Measurements from ENCODE around the gene DBET.
"Not testable (repeated sequence)": the region's sequence is repeated elsewhere in the genome, so short reads cannot be mapped to it uniquely, and the experiment has no call there.

DBET gene

DNA sequence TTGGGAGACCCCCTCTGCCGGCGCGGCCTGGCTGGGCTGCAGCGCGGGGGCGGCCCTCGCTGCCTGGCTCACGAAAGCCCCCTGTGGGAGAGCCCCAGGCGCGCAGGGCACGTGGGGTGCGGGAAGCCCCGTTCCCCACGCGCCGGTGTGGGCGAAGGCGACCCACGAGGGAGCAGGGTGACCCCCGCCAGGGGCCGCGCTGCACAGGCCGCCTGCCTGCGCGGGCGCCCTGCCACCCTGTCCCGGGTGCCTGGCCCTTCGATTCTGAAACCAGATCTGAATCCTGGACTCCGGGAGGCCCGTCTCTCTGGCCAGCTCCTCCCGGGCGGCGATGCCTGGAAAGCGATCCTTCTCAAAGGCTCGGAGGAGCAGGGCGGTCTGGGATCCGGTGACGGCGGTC lies 42.3 kb upstream of the DBET start:
- H3K4me1 ChIP-seq (ENCODE audit: control insufficient read depth in 2 of 2, insufficient read depth in 1 of 2, low read depth in 1 of 2, low read length in 2 of 2); H2BK5ac ChIP-seq (ENCODE audit: low read length); H2AFZ ChIP-seq (ENCODE audit: low read length); H2BK12ac ChIP-seq (ENCODE audit: low read length); DNase-seq (ENCODE audit: low spot score); H2BK15ac ChIP-seq (ENCODE audit: low read length); H4K91ac ChIP-seq (ENCODE audit: low read depth, low read length, poor library complexity); H3K27ac ChIP-seq (replicated peaks; ENCODE audit: low read length); H3K4me2 ChIP-seq (ENCODE audit: insufficient read depth, low read length, poor library complexity, severe bottlenecking); H3K23ac ChIP-seq (ENCODE audit: low read depth, low read length, poor library complexity); H3K36me3 ChIP-seq (replicated peaks in 1 of 2; ENCODE audit: control insufficient read depth in 2 of 2, insufficient read depth in 2 of 2, low read length in 2 of 2); H3K9ac ChIP-seq (ENCODE audit: low read depth, low read length, poor library complexity); H3K18ac ChIP-seq (ENCODE audit: low read length); H3K4ac ChIP-seq (ENCODE audit: low read length); H3K4me3 ChIP-seq (ENCODE audit: low read length in 2 of 2); H3K79me1 ChIP-seq (ENCODE audit: low read depth, low read length); H2BK120ac ChIP-seq (ENCODE audit: low read depth, low read length); H2AK5ac ChIP-seq (ENCODE audit: low read depth, low read length); H4K8ac ChIP-seq (ENCODE audit: low read depth, low read length); H3K9me3 ChIP-seq (replicated peaks in 1 of 2; ENCODE audit: control insufficient read depth in 2 of 2, insufficient read depth in 1 of 2, low read depth in 1 of 2, low read length in 2 of 2); H3K14ac ChIP-seq (ENCODE audit: low read length): not testable (repeated sequence)
- H3K27me3 ChIP-seq (ENCODE audit: control insufficient read depth in 3 of 3, insufficient read depth in 3 of 3, low read depth in 1 of 3, low read length in 3 of 3), result peaks cover 36 to 52% (median 52%) of the 10 kb centered on the region in 3 experiments
- WGBS, 2 donors (ENCODE audit: extremely low coverage in 2 of 2, insufficient read length in 2 of 2, insufficient replicate concordance in 1 of 2), result no CpG with 5 or more reads among the region's 39 CpGs

DNA sequence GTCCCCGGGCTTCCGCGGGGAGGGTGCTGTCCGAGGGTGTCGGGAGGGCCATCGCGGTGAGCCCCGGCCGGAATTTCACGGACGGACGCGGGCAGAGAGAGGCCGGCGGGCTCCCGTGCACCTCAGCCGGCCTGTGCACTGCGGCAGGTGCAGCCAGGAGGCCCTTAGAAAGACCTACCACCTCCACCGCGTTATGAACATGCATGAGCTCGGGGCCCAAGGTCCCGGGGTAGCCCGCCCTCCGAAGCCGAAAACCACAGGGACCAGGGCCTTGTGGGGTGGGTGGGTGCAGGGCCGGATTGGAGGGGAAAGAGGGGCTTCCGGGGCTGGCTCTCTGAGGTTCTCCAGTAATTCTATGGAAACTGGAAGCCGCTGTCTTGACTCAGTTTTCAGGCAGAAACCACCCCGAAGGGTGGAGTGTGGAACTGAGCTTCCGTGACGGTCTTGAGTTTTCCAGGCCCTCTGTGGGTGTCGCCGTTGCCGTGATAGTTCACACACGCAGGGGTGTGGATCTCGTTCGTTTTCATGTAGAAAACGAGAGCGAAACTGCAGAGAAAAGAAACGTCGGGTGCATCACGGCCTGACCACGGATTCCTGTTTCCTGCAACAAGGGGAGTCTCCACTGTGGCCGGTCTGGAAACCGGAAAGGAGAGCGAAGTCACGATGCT lies 41.6 kb upstream of the DBET start:
- not testable (repeated sequence) for H3K4me3 ChIP-seq (ENCODE audit: low read length in 2 of 2); H2BK120ac ChIP-seq (ENCODE audit: low read depth, low read length); H3K4ac ChIP-seq (ENCODE audit: low read length); H4K8ac ChIP-seq (ENCODE audit: low read depth, low read length); H3K79me1 ChIP-seq (ENCODE audit: low read depth, low read length); DNase-seq (ENCODE audit: low spot score); H2BK15ac ChIP-seq (ENCODE audit: low read length); H3K4me1 ChIP-seq (ENCODE audit: control insufficient read depth in 2 of 2, insufficient read depth in 1 of 2, low read depth in 1 of 2, low read length in 2 of 2); H3K9ac ChIP-seq (ENCODE audit: low read depth, low read length, poor library complexity); H4K91ac ChIP-seq (ENCODE audit: low read depth, low read length, poor library complexity); H3K9me3 ChIP-seq (replicated peaks in 1 of 2; ENCODE audit: control insufficient read depth in 2 of 2, insufficient read depth in 1 of 2, low read depth in 1 of 2, low read length in 2 of 2); H3K36me3 ChIP-seq (replicated peaks in 1 of 2; ENCODE audit: control insufficient read depth in 2 of 2, insufficient read depth in 2 of 2, low read length in 2 of 2); H3K27ac ChIP-seq (replicated peaks; ENCODE audit: low read length); H2AK5ac ChIP-seq (ENCODE audit: low read depth, low read length); H3K14ac ChIP-seq (ENCODE audit: low read length); H2BK5ac ChIP-seq (ENCODE audit: low read length)
- H3K27me3 ChIP-seq (ENCODE audit: control insufficient read depth in 3 of 3, insufficient read depth in 3 of 3, low read depth in 1 of 3, low read length in 3 of 3), result peaks cover 30 to 45% (median 44%) of the 10 kb centered on the region in 3 experiments
- peak overlapping the region; percentile 73 for H2BK12ac ChIP-seq (ENCODE audit: low read length)
- peak overlapping the region; percentile 76 for H3K18ac ChIP-seq (ENCODE audit: low read length)
- peak overlapping the region; percentile 11 for H3K4me2 ChIP-seq (ENCODE audit: insufficient read depth, low read length, poor library complexity, severe bottlenecking)
- no CpG with 5 or more reads among the region's 47 CpGs for WGBS, 2 donors (ENCODE audit: extremely low coverage in 2 of 2, insufficient read length in 2 of 2, insufficient replicate concordance in 1 of 2)
- peak overlapping the region; percentile 89 for H3K23ac ChIP-seq (ENCODE audit: low read depth, low read length, poor library complexity)
- H2AFZ ChIP-seq (ENCODE audit: low read length), result peak overlapping the region; percentile 69

DNA sequence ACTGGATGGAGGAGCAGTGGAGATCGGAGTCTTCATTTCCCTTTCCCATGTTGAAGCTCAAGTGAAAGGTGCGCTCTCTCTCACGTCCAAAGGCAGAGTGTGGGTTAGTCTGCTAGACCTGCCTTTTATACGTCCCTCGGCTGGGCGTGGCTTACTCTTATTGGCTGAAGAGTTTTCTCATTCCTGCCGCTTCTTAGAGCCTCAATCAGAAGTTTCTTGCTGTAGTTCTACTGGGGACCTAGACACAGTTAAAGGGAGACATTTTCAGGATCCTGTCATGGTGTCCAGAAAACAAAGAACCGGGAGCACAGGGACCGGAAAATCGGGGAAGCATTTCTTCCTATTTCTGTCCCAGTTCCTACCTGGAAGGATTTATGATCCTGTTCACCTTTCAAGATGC lies 37.1 kb upstream of the DBET start, which contains the start of gene FRG2:
FRG2 (minus strand) TSS at position 101 of the 400 bp plus-strand sequence; CDS start at position 49, 52 bp downstream.
- H2AK5ac ChIP-seq (ENCODE audit: low read depth, low read length); H3K4me3 ChIP-seq (ENCODE audit: low read length in 2 of 2); H2BK15ac ChIP-seq (ENCODE audit: low read length); H3K27ac ChIP-seq (replicated peaks; ENCODE audit: low read length); H3K23ac ChIP-seq (ENCODE audit: low read depth, low read length, poor library complexity); H2AFZ ChIP-seq (ENCODE audit: low read length); H4K91ac ChIP-seq (ENCODE audit: low read depth, low read length, poor library complexity); H3K36me3 ChIP-seq (replicated peaks in 1 of 2; ENCODE audit: control insufficient read depth in 2 of 2, insufficient read depth in 2 of 2, low read length in 2 of 2); H2BK12ac ChIP-seq (ENCODE audit: low read length); H3K27me3 ChIP-seq (ENCODE audit: control insufficient read depth in 3 of 3, insufficient read depth in 3 of 3, low read depth in 1 of 3, low read length in 3 of 3); H3K4me2 ChIP-seq (ENCODE audit: insufficient read depth, low read length, poor library complexity, severe bottlenecking); H3K9ac ChIP-seq (ENCODE audit: low read depth, low read length, poor library complexity); H3K9me3 ChIP-seq (replicated peaks in 1 of 2; ENCODE audit: control insufficient read depth in 2 of 2, insufficient read depth in 1 of 2, low read depth in 1 of 2, low read length in 2 of 2); H3K4me1 ChIP-seq (ENCODE audit: control insufficient read depth in 2 of 2, insufficient read depth in 1 of 2, low read depth in 1 of 2, low read length in 2 of 2); H3K18ac ChIP-seq (ENCODE audit: low read length); H2BK5ac ChIP-seq (ENCODE audit: low read length); H4K8ac ChIP-seq (ENCODE audit: low read depth, low read length); DNase-seq (ENCODE audit: low spot score); H2BK120ac ChIP-seq (ENCODE audit: low read depth, low read length); H3K79me1 ChIP-seq (ENCODE audit: low read depth, low read length); H3K4ac ChIP-seq (ENCODE audit: low read length); H3K14ac ChIP-seq (ENCODE audit: low read length): not testable (repeated sequence)
- WGBS, 2 donors (ENCODE audit: extremely low coverage in 2 of 2, insufficient read length in 2 of 2, insufficient replicate concordance in 1 of 2), result no CpG with 5 or more reads among the region's 10 CpGs

DNA sequence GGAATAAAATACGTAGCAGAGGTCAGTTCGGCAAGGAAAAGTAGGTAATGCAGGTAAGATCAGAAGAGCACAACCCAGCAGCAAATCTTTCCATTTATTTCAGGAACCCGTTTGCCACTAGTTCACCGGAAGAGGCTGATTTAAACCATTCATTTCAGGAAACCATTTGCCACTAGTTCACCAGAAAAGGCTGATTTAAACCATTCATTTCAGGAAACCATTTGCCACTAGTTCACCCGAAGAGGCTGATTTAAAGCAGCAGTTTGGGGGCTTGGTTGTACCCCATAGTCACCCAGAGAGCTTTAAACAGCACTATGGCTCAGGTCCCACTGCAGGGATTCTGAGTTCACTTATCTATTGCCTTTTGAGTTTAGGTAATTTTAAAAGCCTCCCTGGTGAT lies 33.0 kb upstream of the DBET start:
- not testable (repeated sequence) for H3K4me2 ChIP-seq (ENCODE audit: insufficient read depth, low read length, poor library complexity, severe bottlenecking); H3K79me1 ChIP-seq (ENCODE audit: low read depth, low read length); H2BK15ac ChIP-seq (ENCODE audit: low read length); H3K27me3 ChIP-seq (ENCODE audit: control insufficient read depth in 3 of 3, insufficient read depth in 3 of 3, low read depth in 1 of 3, low read length in 3 of 3); DNase-seq (ENCODE audit: low spot score); H3K23ac ChIP-seq (ENCODE audit: low read depth, low read length, poor library complexity); H2BK5ac ChIP-seq (ENCODE audit: low read length); H3K36me3 ChIP-seq (replicated peaks in 1 of 2; ENCODE audit: control insufficient read depth in 2 of 2, insufficient read depth in 2 of 2, low read length in 2 of 2); H3K18ac ChIP-seq (ENCODE audit: low read length); H2AK5ac ChIP-seq (ENCODE audit: low read depth, low read length); H2BK120ac ChIP-seq (ENCODE audit: low read depth, low read length); H3K27ac ChIP-seq (replicated peaks; ENCODE audit: low read length); H3K4me1 ChIP-seq (ENCODE audit: control insufficient read depth in 2 of 2, insufficient read depth in 1 of 2, low read depth in 1 of 2, low read length in 2 of 2); H3K9ac ChIP-seq (ENCODE audit: low read depth, low read length, poor library complexity); H4K91ac ChIP-seq (ENCODE audit: low read depth, low read length, poor library complexity); H3K4ac ChIP-seq (ENCODE audit: low read length); H4K8ac ChIP-seq (ENCODE audit: low read depth, low read length); H3K9me3 ChIP-seq (replicated peaks in 1 of 2; ENCODE audit: control insufficient read depth in 2 of 2, insufficient read depth in 1 of 2, low read depth in 1 of 2, low read length in 2 of 2); H3K4me3 ChIP-seq (ENCODE audit: low read length in 2 of 2); H3K14ac ChIP-seq (ENCODE audit: low read length); H2BK12ac ChIP-seq (ENCODE audit: low read length); H2AFZ ChIP-seq (ENCODE audit: low read length)
- no CpG with 5 or more reads among the region's 5 CpGs for WGBS, 2 donors (ENCODE audit: extremely low coverage in 2 of 2, insufficient read length in 2 of 2, insufficient replicate concordance in 1 of 2)
